Measurements from ENCODE around the gene INTS1. TPM values are rescaled to one million over a fixed set of nuclear protein-coding genes. Genes with fewer than 3 reads are reported as not detected.
A peak's percentile ranks its signal among the peaks of the same experiment; 100 is the strongest.

Gene INTS1
- total and polyA plus RNA-seq, 2 experiments from 2014 or later: 30.0 to 57.3 TPM

- Histone ChIP-seq H3K27ac (no peak overlapping the region), H3K9me2 (replicated peaks; ENCODE audit: insufficient read depth) (no peaks in the 10 kb centered on the region), H3K27me3 (no peaks in the 10 kb centered on the region), H3K36me3 (replicated peaks; ENCODE audit: insufficient read depth, low read depth) (no peaks in the 10 kb centered on the region), H3K4me2 (no peak overlapping the region), H3K79me2 (no peaks in the 10 kb centered on the region), H3K9me3 (ENCODE audit: low read depth) (no peaks in the 10 kb centered on the region), H4K20me1 (ENCODE audit: insufficient read depth, poor library complexity, severe bottlenecking) (no peaks in the 10 kb centered on the region), H2AFZ (no peak overlapping the region), H3K4me1 (ENCODE audit: insufficient read depth) (peaks cover 41% of the 10 kb centered on the region), H3K4me3 (no peak overlapping the region)
- no peak for DNase-seq (ENCODE audit: low spot score)
- WGBS (ENCODE audit: low lambda C conversion rate, missing lambda C conversion rate): 87% methylated on average over 18 of the region's 18 CpGs
- TF ChIP-seq EZH2 (IDR thresholded peaks at IDR 0.05; ENCODE audit: borderline replicate concordance): no peak
Measured at GRCh38 chr7:1463676-1464223, 40.4 kb downstream of the INTS1 start.

GRCh38 chr7:1461646-1462375, 42.4 kb downstream of the INTS1 start:
- H3K27me3 ChIP-seq: no peaks in the 10 kb centered on the region
- WGBS (ENCODE audit: low lambda C conversion rate, missing lambda C conversion rate): 65% methylated on average over 18 of the region's 18 CpGs
- peak overlapping the region; percentile 72 for H3K4me2 ChIP-seq
- no peak overlapping the region for H2AFZ ChIP-seq
- no peaks in the 10 kb centered on the region for H3K9me2 ChIP-seq (replicated peaks; ENCODE audit: insufficient read depth)
- peaks cover 15% of the 10 kb centered on the region for H3K79me2 ChIP-seq
- peak overlapping the region; percentile 96 for H3K27ac ChIP-seq
- no peak for TF ChIP-seq EZH2 (IDR thresholded peaks at IDR 0.05; ENCODE audit: borderline replicate concordance)
- TF ChIP-seq CTCF (IDR thresholded peaks at IDR 0.05; ENCODE audit: poor library complexity): no peak
- no peak for TF ChIP-seq EZH2phosphoT487 (IDR thresholded peaks at IDR 0.05; ENCODE audit: low read depth, severe bottlenecking, unreplicated experiment)
- H3K4me3 ChIP-seq: no peak overlapping the region
- H4K20me1 ChIP-seq (ENCODE audit: insufficient read depth, poor library complexity, severe bottlenecking): no peaks in the 10 kb centered on the region
- no peaks in the 10 kb centered on the region for H3K9me3 ChIP-seq (ENCODE audit: low read depth)
- DNase-seq (ENCODE audit: low spot score): no peak
- H3K4me1 ChIP-seq (ENCODE audit: insufficient read depth): peaks cover 44% of the 10 kb centered on the region
- no peaks in the 10 kb centered on the region for H3K36me3 ChIP-seq (replicated peaks; ENCODE audit: insufficient read depth, low read depth)

- H3K4me2 ChIP-seq: peak overlapping the region; percentile 72
- H3K27me3 ChIP-seq: no peaks in the 10 kb centered on the region
- no peak for TF ChIP-seq EZH2phosphoT487 (IDR thresholded peaks at IDR 0.05; ENCODE audit: low read depth, severe bottlenecking, unreplicated experiment)
- TF ChIP-seq EZH2 (IDR thresholded peaks at IDR 0.05; ENCODE audit: borderline replicate concordance): no peak
- TF ChIP-seq CTCF (IDR thresholded peaks at IDR 0.05; ENCODE audit: poor library complexity): no peak
- H2AFZ ChIP-seq: no peak overlapping the region
- DNase-seq (ENCODE audit: low spot score): peak; percentile 81
- no peaks in the 10 kb centered on the region for H4K20me1 ChIP-seq (ENCODE audit: insufficient read depth, poor library complexity, severe bottlenecking)
- H3K27ac ChIP-seq: peak overlapping the region; percentile 96
- H3K4me1 ChIP-seq (ENCODE audit: insufficient read depth): peaks cover 38% of the 10 kb centered on the region
- no peaks in the 10 kb centered on the region for H3K36me3 ChIP-seq (replicated peaks; ENCODE audit: insufficient read depth, low read depth)
- no peak overlapping the region for H3K4me3 ChIP-seq
- no peaks in the 10 kb centered on the region for H3K9me2 ChIP-seq (replicated peaks; ENCODE audit: insufficient read depth)
- WGBS (ENCODE audit: low lambda C conversion rate, missing lambda C conversion rate): 49% methylated on average over 23 of the region's 30 CpGs
- peaks cover 23% of the 10 kb centered on the region for H3K79me2 ChIP-seq
- no peaks in the 10 kb centered on the region for H3K9me3 ChIP-seq (ENCODE audit: low read depth)
Measured at GRCh38 chr7:1460821-1461645, 43.2 kb downstream of the INTS1 start.

All from hepatocyte (in vitro differentiated cells).